ENCODE results near the gene SIKE1. TPM values are rescaled to one million over a fixed set of nuclear protein-coding genes. Genes with fewer than 3 reads are reported as not detected.

SIKE1 gene
- total RNA-seq, 2 donors from 2014 or later = 26.0 to 43.2 TPM

DNA sequence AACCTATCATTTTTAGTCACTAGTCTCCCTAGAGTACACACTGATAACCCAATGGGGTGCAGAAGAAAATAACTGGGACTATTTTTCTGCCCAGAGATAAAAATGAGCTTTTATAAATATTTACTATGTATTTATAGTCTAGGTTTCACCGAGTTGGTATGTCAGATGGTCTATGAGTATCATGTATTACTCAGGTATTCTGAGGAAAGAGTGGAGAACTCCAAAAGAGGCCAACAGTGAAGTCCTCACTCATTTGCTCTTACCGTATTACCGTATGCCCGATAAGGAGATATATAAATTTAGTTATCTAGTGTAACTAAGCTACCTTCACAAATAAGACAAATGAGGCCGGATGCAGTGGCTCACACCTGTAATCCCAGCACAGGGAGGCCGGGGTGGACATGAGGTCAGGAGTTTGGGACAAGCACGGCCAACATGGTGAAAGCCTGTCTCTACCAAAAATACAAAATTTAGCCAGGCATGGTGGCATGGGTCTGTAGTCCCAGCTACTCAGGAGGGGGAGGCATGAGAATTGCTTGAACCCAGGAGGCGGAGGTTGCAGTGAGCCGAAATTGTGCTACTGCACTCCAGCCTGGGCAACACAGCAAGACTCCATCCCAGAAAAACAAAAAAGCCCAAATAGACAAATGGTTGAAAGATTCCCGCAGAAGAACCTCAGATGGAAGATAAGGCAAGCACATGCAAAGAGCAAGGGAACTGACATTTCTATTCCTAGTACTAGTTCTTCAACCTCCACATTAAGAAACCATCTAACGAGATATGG, 38.3 kb downstream of the SIKE1 start:
- DNase-seq (ENCODE audit: low spot score) = no peak
- peaks cover 4% of the 10 kb centered on the region for H3K36me3 ChIP-seq
- H3K4me1 ChIP-seq (ENCODE audit: control insufficient read depth in 1 of 2, low read depth in 2 of 2) = peaks cover 0 to 22% of the 10 kb centered on the region in 2 donors
- H3K9me3 ChIP-seq = no peaks in the 10 kb centered on the region
- H3K27me3 ChIP-seq (replicated peaks; ENCODE audit: insufficient read depth) = no peaks in the 10 kb centered on the region
- TF ChIP-seq, protein P1, sequence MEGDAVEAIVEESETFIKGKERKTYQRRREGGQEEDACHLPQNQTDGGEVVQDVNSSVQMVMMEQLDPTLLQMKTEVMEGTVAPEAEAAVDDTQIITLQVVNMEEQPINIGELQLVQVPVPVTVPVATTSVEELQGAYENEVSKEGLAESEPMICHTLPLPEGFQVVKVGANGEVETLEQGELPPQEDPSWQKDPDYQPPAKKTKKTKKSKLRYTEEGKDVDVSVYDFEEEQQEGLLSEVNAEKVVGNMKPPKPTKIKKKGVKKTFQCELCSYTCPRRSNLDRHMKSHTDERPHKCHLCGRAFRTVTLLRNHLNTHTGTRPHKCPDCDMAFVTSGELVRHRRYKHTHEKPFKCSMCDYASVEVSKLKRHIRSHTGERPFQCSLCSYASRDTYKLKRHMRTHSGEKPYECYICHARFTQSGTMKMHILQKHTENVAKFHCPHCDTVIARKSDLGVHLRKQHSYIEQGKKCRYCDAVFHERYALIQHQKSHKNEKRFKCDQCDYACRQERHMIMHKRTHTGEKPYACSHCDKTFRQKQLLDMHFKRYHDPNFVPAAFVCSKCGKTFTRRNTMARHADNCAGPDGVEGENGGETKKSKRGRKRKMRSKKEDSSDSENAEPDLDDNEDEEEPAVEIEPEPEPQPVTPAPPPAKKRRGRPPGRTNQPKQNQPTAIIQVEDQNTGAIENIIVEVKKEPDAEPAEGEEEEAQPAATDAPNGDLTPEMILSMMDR (IDR thresholded peaks at IDR 0.05) = no peak
- H3K27ac ChIP-seq = no peak overlapping the region
- ATAC-seq (ENCODE audit: insufficient number of reproducible peaks, low FRiP score, low read depth) = no peak
- H3K4me3 ChIP-seq = no peak overlapping the region

GRCh38 chr1:114740331-114740730, 40.2 kb downstream of the SIKE1 start:
- no peaks in the 10 kb centered on the region for H3K27me3 ChIP-seq (replicated peaks; ENCODE audit: insufficient read depth)
- peaks cover 22% of the 10 kb centered on the region for H3K36me3 ChIP-seq
- peaks cover 0 to 17% of the 10 kb centered on the region in 2 donors for H3K4me1 ChIP-seq (ENCODE audit: control insufficient read depth in 1 of 2, low read depth in 2 of 2)
- DNase-seq (ENCODE audit: low spot score) (no peak), ATAC-seq (ENCODE audit: insufficient number of reproducible peaks, low FRiP score, low read depth) (no peak)
- H3K4me3 ChIP-seq = no peak overlapping the region
- TF ChIP-seq, protein P1 (IDR thresholded peaks at IDR 0.05) = no peak
- no peaks in the 10 kb centered on the region for H3K9me3 ChIP-seq
- H3K27ac ChIP-seq = no peak overlapping the region

- DNase-seq (ENCODE audit: low spot score) = no peak
- ATAC-seq (ENCODE audit: insufficient number of reproducible peaks, low FRiP score, low read depth) = no peak
- H3K27me3 ChIP-seq (replicated peaks; ENCODE audit: insufficient read depth) = no peaks in the 10 kb centered on the region
- TF ChIP-seq, protein P1 (IDR thresholded peaks at IDR 0.05) = no peak
- peaks cover 0 to 6% of the 10 kb centered on the region in 2 donors for H3K4me1 ChIP-seq (ENCODE audit: control insufficient read depth in 1 of 2, low read depth in 2 of 2)
- peaks cover 41% of the 10 kb centered on the region for H3K36me3 ChIP-seq
- H3K27ac ChIP-seq = no peak overlapping the region
- no peak overlapping the region for H3K4me3 ChIP-seq
- H3K9me3 ChIP-seq = no peaks in the 10 kb centered on the region
Observed at GRCh38 chr1:114737314-114737849, 43.1 kb downstream of the SIKE1 start.

DNA sequence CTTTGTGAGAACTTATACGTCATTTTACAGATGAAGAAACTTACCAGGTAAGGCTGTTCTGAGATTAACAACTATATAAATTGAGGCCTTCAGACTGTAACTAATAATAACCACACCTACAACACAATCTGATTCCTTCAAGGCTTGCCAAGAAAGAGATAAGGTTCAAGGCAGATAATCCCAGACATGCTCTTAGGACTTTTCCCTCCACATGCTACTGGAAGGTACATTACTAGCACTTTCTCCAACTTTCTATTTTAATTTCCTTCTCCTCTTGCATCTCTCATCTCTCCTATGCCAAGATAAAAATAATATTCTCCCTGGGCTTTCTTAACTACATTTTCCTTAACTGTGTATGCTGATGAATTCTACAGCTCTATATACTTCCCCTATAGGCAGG, 45.0 kb downstream of the SIKE1 start:
- Histone ChIP-seq H3K4me3 (no peak overlapping the region), H3K27ac (no peak overlapping the region), H3K36me3 (peaks cover 52% of the 10 kb centered on the region), H3K9me3 (no peaks in the 10 kb centered on the region), H3K4me1 (ENCODE audit: control insufficient read depth in 1 of 2, low read depth in 2 of 2) (peaks cover 0 to 1% of the 10 kb centered on the region in 2 donors), H3K27me3 (replicated peaks; ENCODE audit: insufficient read depth) (no peaks in the 10 kb centered on the region)
- DNase-seq (ENCODE audit: low spot score) (no peak), ATAC-seq (ENCODE audit: insufficient number of reproducible peaks, low FRiP score, low read depth) (no peak)
- TF ChIP-seq, protein P1 (IDR thresholded peaks at IDR 0.05) = no peak

- H3K27me3 ChIP-seq (replicated peaks; ENCODE audit: insufficient read depth) = no peaks in the 10 kb centered on the region
- H3K27ac ChIP-seq = no peak overlapping the region
- TF ChIP-seq, protein P1 (IDR thresholded peaks at IDR 0.05) = no peak
- DNase-seq (ENCODE audit: low spot score) (no peak), ATAC-seq (ENCODE audit: insufficient number of reproducible peaks, low FRiP score, low read depth) (no peak)
- H3K36me3 ChIP-seq = peaks cover 52% of the 10 kb centered on the region
- H3K4me3 ChIP-seq = no peak overlapping the region
- H3K4me1 ChIP-seq (ENCODE audit: control insufficient read depth in 1 of 2, low read depth in 2 of 2) = peaks cover 0 to 6% of the 10 kb centered on the region in 2 donors
- no peaks in the 10 kb centered on the region for H3K9me3 ChIP-seq
Observed at GRCh38 chr1:114729782-114730181, 50.7 kb downstream of the SIKE1 start.

Data from thoracic aorta (tissue), 2 donors.